GM23248 (cell line): ENCODE data around the gene TANK. TPM values are rescaled to one million over a fixed set of nuclear protein-coding genes. Genes with fewer than 3 reads are reported as not detected.

ENCODE experiments used
- DNase-seq: peaks from one replicate; pipeline ENCODE4 v3.0.0-alpha.2; 2015
- H2AFZ ChIP-seq: fragments of 200-600 bp; sonication (generic); 2 replicates; pipeline ENCODE4 v1.6.1; 2016; ENCODE audit warnings: antibody characterized with exemption
- H3F3A ChIP-seq: fragments of 200-600 bp; sonication (generic); 2 replicates; pipeline ENCODE4 v1.6.1; 2016; ENCODE audit warnings: mild to moderate bottlenecking, antibody characterized with exemption, mixed run types; ENCODE audit not compliant: insufficient read depth
- H3K27ac ChIP-seq: fragments of 200-600 bp; sonication (generic); 2 replicates; pipeline ENCODE4 v1.5.1; 2016; ENCODE audit warnings: mild to moderate bottlenecking
- H3K27me3 ChIP-seq: fragments of 200-600 bp; sonication (generic); replicated peaks from 2 replicates; pipeline ENCODE4 v1.6.1; 2016; ENCODE audit warnings: mild to moderate bottlenecking; ENCODE audit not compliant: insufficient read depth
- H3K36me3 ChIP-seq: fragments of 200-600 bp; sonication (generic); 2 replicates; pipeline ENCODE4 v1.6.1; 2016; ENCODE audit warnings: low read depth, mild to moderate bottlenecking
- H3K4me1 ChIP-seq: fragments of 200-600 bp; sonication (generic); 2 replicates; pipeline ENCODE4 v1.6.1; 2016; ENCODE audit warnings: mild to moderate bottlenecking; ENCODE audit not compliant: insufficient read depth
- H3K4me2 ChIP-seq: fragments of 200-600 bp; sonication (generic); one replicate; pipeline ENCODE4 v1.6.1; 2016; ENCODE audit warnings: mild to moderate bottlenecking; ENCODE audit not compliant: unreplicated experiment
- H3K4me3 ChIP-seq: fragments of 200-600 bp; sonication (generic); 2 replicates; pipeline ENCODE4 v1.5.1; 2016; ENCODE audit warnings: mild to moderate bottlenecking
- H3K79me2 ChIP-seq: fragments of 200-600 bp; sonication (generic); 2 replicates; pipeline ENCODE4 v1.6.1; 2016; ENCODE audit warnings: mild to moderate bottlenecking; ENCODE audit not compliant: insufficient read depth
- H3K9ac ChIP-seq: fragments of 200-600 bp; sonication (generic); 2 replicates; pipeline ENCODE4 v1.6.1; 2016; ENCODE audit warnings: mild to moderate bottlenecking
- H3K9me2 ChIP-seq: fragments of 200-600 bp; sonication (generic); 2 replicates; pipeline ENCODE4 v1.6.1; 2016; ENCODE audit warnings: mixed run types, mild to moderate bottlenecking, moderate library complexity; ENCODE audit not compliant: insufficient read depth
- H3K9me3 ChIP-seq: fragments of 200-600 bp; sonication (generic); one replicate; pipeline ENCODE4 v1.6.1; 2017; ENCODE audit warnings: low read depth
- H4K20me1 ChIP-seq: fragments of 200-600 bp; sonication (generic); 2 replicates; pipeline ENCODE4 v1.6.0; 2016; ENCODE audit not compliant: insufficient read depth
- EZH2 ChIP-seq: fragments of 200-600 bp; sonication (generic); IDR thresholded peaks from 2 replicates; pipeline ENCODE4 v1.6.1; 2018; ENCODE audit warnings: antibody characterized with exemption, mild to moderate bottlenecking; ENCODE audit not compliant: insufficient read depth, poor library complexity, severe bottlenecking
- EZH2phosphoT487 ChIP-seq: fragments of 200-600 bp; sonication (generic); IDR thresholded peaks from 2 replicates; pipeline ENCODE4 v1.6.1; 2018; ENCODE audit warnings: antibody characterized with exemption, moderate library complexity, mild to moderate bottlenecking, low read depth; ENCODE audit not compliant: insufficient read depth
- WGBS, 2 experiments: methylation state at CpG; one replicate each; pipeline ENCODE4 v1.1.6; 2015 to 2017; ENCODE audit warnings: low lambda C conversion rate in 2 of 2, low coverage in 1 of 2; ENCODE audit errors: missing lambda C conversion rate in 2 of 2; 5-methylcytosine and 5-hydroxymethylcytosine counted together
- in situ Hi-C: fragments of 300-500 bp; cut with MboI; formaldehyde crosslinking; loops from 2 replicates; pipeline ENCODE4 v1.15.0; 2020
- polyA plus RNA-seq: library from polyadenylated mRNA; unstranded; fragments of >200 nt; fragmentation: Nextera tagmentation; extraction: Ambion mirVana; gene quantifications from 2 replicates; pipeline ENCODE4 v1.2.1, GENCODE V29; 2016
- total RNA-seq: library from RNA; depleted of rRNA; stranded (reverse); fragments of >200 nt; shearing (Covaris generic); gene quantifications from 2 replicates; pipeline ENCODE4 v1.2.3, GENCODE V29; 2014

The TANK gene
- total and polyA plus RNA-seq, 2 experiments from 2014 or later = 60.4 to 84.4 TPM

DNA sequence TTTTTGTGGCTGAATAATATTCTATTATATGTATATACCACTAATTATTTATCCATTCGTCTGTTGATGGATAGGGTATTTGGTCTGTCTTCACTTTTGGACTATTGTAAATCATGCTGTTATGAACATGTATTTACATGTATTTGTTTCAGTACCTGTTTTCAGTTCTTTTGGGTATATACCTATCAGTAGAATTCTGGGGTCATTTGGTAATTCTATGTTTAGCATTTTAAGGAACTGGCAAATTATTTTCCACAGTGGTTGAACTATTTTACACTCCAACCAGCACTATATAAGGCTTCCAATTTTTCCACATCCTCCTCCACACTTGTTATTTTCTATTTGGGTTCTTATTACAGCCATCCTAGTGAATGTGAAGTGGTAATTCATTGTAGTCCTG is 12.4 kb upstream of the TANK start:
- Histone ChIP-seq H3K27ac (no peak overlapping the region), H3K4me2 (no peak overlapping the region), H3K27me3 (no peaks in the 10 kb centered on the region), H3K36me3 (no peaks in the 10 kb centered on the region), H3K79me2 (no peaks in the 10 kb centered on the region), H2AFZ (no peak overlapping the region), H3K4me3 (no peak overlapping the region), H3K9ac (no peak overlapping the region), H3F3A (no peaks in the 10 kb centered on the region), H3K9me3 (peaks cover 8% of the 10 kb centered on the region), H3K9me2 (no peaks in the 10 kb centered on the region), H4K20me1 (no peaks in the 10 kb centered on the region), H3K4me1 (no peaks in the 10 kb centered on the region)
- DNase-seq = no peak
- 70 to 82% methylated on average over 1 of the region's 1 CpG for WGBS, 2 experiments
- in situ Hi-C loops = no loop called here
- no peak for TF ChIP-seq EZH2phosphoT487
- no peak for TF ChIP-seq EZH2

DNA sequence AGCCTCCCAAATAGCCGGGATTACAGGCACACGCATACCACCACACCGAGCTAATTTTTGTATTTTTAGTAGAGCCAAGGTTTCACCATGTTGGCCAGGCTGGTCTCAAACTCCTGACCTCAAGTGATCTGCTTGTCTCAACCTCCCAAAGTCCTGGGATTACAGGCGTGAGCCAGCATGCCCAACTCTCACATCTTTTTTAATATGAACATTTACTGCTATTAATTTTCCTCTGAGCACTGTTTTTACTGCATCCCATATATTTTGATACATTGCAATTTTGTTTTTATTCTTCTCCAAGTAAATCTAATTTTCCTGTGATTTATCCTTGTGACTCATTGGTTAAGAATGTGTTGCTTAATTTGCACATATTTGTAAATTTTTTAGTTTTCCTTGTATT is 9.5 kb upstream of the TANK start:
- Histone ChIP-seq H3K9ac (no peak overlapping the region), H2AFZ (no peak overlapping the region), H3K4me1 (no peaks in the 10 kb centered on the region), H3K4me2 (no peak overlapping the region), H3K27me3 (no peaks in the 10 kb centered on the region), H3K4me3 (no peak overlapping the region), H3K36me3 (no peaks in the 10 kb centered on the region), H3K9me2 (no peaks in the 10 kb centered on the region), H3F3A (no peaks in the 10 kb centered on the region), H3K79me2 (no peaks in the 10 kb centered on the region), H3K27ac (no peak overlapping the region), H4K20me1 (no peaks in the 10 kb centered on the region), H3K9me3 (peaks cover 8% of the 10 kb centered on the region)
- DNase-seq = no peak
- in situ Hi-C loops = no loop called here
- 83 to 85% methylated on average over 4 of the region's 4 CpGs for WGBS, 2 experiments
- no peak for TF ChIP-seq EZH2

DNA sequence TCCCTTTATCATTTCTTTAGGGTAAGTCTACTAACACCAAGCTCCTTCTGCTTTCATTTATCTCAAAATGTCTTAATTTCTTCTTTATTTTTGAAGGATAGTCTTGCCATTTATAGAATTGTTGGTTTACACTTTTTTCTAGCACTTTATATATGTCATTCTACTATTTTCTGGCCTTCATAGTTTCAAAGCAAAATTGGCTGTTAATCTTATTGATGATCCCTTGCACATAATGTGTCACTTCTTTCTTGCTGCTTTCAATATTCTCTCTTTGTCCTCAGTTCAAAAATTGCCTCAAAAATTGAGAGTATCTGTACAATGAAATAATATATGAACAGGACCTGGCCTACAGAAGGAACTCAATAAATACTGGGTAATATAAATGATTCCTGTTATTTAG is 7.9 kb upstream of the TANK start:
- in situ Hi-C loops = no loop called here
- no peaks in the 10 kb centered on the region for H3K27me3 ChIP-seq
- no peak overlapping the region for H3K4me3 ChIP-seq
- DNase-seq = no peak
- no peaks in the 10 kb centered on the region for H3K79me2 ChIP-seq
- H3F3A ChIP-seq = no peaks in the 10 kb centered on the region
- H3K36me3 ChIP-seq = no peaks in the 10 kb centered on the region
- H4K20me1 ChIP-seq = no peaks in the 10 kb centered on the region
- peaks cover 8% of the 10 kb centered on the region for H3K9me3 ChIP-seq
- no peaks in the 10 kb centered on the region for H3K9me2 ChIP-seq
- no peak overlapping the region for H3K9ac ChIP-seq
- no peak overlapping the region for H3K4me2 ChIP-seq
- no peak overlapping the region for H2AFZ ChIP-seq
- H3K4me1 ChIP-seq = no peaks in the 10 kb centered on the region
- TF ChIP-seq EZH2 (no peak), EZH2phosphoT487 (no peak)
- no peak overlapping the region for H3K27ac ChIP-seq

DNA sequence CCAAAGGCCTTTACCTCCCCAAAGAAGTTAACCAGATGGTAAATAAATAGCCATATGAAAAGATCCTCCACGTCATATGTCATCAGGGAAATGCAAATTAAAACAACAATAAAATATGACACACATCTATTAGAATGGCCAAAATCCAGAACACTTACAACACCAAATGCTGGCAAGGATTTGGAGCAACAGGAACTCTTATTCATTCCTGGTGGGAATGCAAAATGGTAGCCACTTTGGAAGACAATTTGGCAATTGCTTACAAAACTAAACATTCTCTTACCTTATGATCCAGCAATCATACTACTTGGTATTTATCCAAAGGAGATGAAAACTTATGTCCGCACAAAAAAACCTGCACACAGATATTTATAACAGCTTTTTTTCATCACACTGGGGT is 1.3 kb upstream of the TANK start:
- Histone ChIP-seq H4K20me1 (no peaks in the 10 kb centered on the region), H3K4me2 (no peak overlapping the region), H3K9me3 (no peaks in the 10 kb centered on the region), H3K9ac (no peak overlapping the region), H3K4me1 (peaks cover 25% of the 10 kb centered on the region), H3K27ac (no peak overlapping the region), H3K4me3 (no peak overlapping the region), H3K36me3 (peaks cover 24% of the 10 kb centered on the region; the same call in 1 of the 2 replicates), H3K9me2 (no peaks in the 10 kb centered on the region), H3K27me3 (no peaks in the 10 kb centered on the region), H3K79me2 (peaks cover 31% of the 10 kb centered on the region), H2AFZ (peak overlapping the region; percentile 94), H3F3A (peaks cover 14% of the 10 kb centered on the region)
- in situ Hi-C loops = no loop called here
- TF ChIP-seq EZH2phosphoT487 (no peak), EZH2 (no peak)
- 79 to 85% methylated on average over 2 of the region's 2 CpGs for WGBS, 2 experiments
- no peak for DNase-seq

DNA sequence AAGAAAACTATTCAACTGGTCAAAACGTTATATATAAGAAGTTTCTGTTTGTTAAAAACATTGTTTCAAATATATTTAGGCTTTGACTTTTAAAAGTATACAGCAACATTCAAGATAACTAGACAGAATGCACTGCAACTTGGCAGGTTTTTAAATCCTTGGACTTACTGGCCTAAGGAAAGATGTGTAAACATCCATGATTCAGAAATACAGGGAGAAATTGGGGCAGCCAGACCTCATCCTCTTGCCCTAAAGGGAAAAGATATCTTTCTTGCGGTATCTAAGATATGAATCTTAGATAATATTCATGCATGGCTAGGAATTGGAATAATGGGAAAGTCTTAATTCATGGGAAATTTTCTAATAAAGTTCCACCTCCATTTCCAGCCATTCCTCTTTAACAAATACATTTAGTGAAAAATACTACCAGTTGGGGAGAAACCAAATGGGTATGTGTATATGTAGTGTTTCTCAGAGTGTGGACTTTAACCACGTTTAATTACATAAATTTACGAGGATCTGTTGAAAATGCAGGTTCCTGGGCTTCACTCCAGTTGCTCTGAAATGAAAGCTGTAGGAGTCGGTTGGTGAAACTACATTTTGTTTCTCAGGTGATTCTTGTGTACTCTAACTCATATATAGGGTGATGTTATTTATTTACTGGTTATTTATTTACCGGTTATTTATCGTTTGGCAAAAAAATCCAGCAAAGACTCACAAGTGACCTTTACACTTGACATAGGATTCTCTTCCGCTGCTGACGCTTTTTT is 587 bp upstream of the TANK start:
- no peaks in the 10 kb centered on the region for H3K9me2 ChIP-seq
- DNase-seq = peak; percentile 33
- no peaks in the 10 kb centered on the region for H4K20me1 ChIP-seq
- H3K4me2 ChIP-seq = peak overlapping the region; percentile 99
- peak overlapping the region; percentile 99 for H3K27ac ChIP-seq
- no peaks in the 10 kb centered on the region for H3K27me3 ChIP-seq
- H3K9ac ChIP-seq = peak overlapping the region; percentile 98
- H3K4me1 ChIP-seq = peaks cover 29% of the 10 kb centered on the region
- peaks cover 22% of the 10 kb centered on the region for H3F3A ChIP-seq
- H3K9me3 ChIP-seq = no peaks in the 10 kb centered on the region
- no peak for TF ChIP-seq EZH2phosphoT487
- no peak for TF ChIP-seq EZH2
- H3K4me3 ChIP-seq = peak overlapping the region; percentile 94
- peaks cover 31% of the 10 kb centered on the region; the same call in 1 of the 2 replicates for H3K36me3 ChIP-seq
- peak overlapping the region; percentile 94 for H2AFZ ChIP-seq
- peaks cover 38% of the 10 kb centered on the region for H3K79me2 ChIP-seq
- in situ Hi-C loops = no loop called here
- WGBS, 2 experiments = 10 to 13% methylated on average over 9 of the region's 9 CpGs
